H54 (cell line): ENCODE results near the gene FCN2.

Experiments used
- DNase-seq: peaks from one replicate; pipeline ENCODE4 v3.0.0; 2011; ENCODE audit warnings: low spot score, mixed read lengths; ENCODE audit not compliant: insufficient read length
- FAIRE-seq: peaks from 3 replicates; lab custom pipeline; 2011; peaks lifted over from hg19 to GRCh38; lab: Jason Lieb, UNC
- POLR2A ChIP-seq: IDR thresholded peaks from 2 replicates; pipeline ENCODE4 v1.6.1; 2011; ENCODE audit warnings: low read depth, mild to moderate bottlenecking, low read length

Gene FCN2

GRCh38 chr9:134883040-134883782 lies 2.6 kb downstream of the FCN2 start:
- DNase-seq (no peak), FAIRE-seq (no peak)
- TF ChIP-seq POLR2A = no peak

GRCh38 chr9:134884492-134884891 lies 3.9 kb downstream of the FCN2 start:
- DNase-seq (no peak), FAIRE-seq (no peak)
- TF ChIP-seq POLR2A = no peak

DNA sequence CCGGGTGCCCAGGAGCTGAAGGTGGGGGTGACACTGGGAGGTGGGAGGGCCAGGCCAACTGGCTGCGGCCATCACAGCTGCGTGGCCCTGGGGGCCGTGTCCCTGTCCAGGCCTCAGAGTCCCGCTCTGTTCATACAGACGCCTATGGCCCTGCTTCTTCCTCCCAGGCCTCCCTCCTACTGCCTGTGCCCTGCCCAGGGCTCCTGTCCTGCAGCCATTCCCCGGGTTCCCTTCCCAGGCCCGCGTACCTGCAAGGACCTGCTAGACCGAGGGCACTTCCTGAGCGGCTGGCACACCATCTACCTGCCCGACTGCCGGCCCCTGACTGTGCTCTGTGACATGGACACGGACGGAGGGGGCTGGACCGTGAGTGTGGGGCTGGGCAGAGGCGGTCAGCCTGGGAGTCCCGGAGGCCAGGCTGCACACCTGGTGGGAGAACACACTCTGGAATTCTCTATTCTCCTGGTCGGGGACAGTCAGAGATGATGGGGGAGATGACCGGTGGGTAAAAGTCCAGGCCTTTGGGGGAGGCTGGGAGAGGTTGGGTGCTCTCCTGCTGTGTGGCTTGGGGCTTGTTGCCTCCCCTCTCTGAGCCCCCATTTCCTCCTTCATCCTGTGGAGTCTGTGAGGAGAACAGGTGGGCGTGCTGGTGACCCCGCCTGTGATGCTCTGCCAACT lies 4.5 kb downstream of the FCN2 start:
- TF ChIP-seq POLR2A = no peak
- DNase-seq = no peak
- FAIRE-seq = no peak

DNA sequence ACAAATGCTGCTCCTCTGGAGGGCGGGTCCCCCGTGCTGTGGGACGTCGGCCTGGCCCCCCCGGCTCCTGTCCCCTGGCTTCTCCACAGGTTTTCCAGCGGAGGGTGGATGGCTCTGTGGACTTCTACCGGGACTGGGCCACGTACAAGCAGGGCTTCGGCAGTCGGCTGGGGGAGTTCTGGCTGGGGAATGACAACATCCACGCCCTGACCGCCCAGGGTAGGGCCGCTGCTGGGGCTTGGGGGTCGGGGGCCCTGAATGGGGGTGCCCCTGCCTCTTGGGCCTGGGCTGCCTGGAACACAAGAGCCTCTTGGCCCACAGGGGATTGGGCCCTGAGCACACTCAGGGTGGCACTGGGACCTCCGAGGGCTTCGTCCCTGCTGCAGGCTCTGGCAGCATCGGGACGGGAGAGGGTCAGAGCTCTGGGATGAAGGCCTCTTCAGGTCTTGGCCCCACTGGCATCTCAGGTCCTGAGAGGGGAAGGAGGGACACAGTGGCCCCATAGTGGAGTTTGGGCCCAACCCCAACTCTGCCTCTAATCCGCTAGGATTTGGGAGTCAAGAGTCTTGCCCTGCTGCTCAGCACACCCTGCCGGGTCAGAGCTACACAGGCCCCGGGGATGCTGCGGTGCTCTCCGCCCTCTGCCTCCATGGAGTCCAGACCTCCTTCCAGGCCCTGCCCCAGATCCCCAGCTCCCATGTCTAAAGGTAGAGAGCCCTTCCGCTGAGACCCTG lies 5.2 kb downstream of the FCN2 start:
- no peak for TF ChIP-seq POLR2A
- DNase-seq = no peak
- no peak for FAIRE-seq

DNA sequence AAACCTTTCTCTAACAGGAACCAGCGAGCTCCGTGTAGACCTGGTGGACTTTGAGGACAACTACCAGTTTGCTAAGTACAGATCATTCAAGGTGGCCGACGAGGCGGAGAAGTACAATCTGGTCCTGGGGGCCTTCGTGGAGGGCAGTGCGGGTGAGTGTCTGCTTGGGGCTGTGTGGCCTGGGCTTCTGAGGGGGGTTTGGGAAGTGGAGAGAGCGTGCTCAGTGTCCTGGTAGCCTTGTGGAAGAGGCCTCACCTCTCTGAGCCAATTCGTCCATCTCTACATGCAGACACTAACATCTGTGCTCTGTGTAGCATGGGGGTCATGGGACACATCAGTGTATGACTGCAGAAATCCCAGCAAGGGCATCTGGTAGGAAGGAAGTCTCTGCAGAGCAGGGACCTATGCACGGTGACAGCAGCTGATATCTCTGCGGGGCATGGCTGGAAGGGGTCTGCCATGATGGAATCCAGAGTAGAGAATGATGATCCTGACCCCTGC lies 5.9 kb downstream of the FCN2 start:
- FAIRE-seq (no peak), DNase-seq (no peak)
- no peak for TF ChIP-seq POLR2A

- FAIRE-seq (no peak), DNase-seq (no peak)
- no peak for TF ChIP-seq POLR2A
These were observed 6.6 kb downstream of the FCN2 start for GRCh38 chr9:134887219-134887618.

DNA sequence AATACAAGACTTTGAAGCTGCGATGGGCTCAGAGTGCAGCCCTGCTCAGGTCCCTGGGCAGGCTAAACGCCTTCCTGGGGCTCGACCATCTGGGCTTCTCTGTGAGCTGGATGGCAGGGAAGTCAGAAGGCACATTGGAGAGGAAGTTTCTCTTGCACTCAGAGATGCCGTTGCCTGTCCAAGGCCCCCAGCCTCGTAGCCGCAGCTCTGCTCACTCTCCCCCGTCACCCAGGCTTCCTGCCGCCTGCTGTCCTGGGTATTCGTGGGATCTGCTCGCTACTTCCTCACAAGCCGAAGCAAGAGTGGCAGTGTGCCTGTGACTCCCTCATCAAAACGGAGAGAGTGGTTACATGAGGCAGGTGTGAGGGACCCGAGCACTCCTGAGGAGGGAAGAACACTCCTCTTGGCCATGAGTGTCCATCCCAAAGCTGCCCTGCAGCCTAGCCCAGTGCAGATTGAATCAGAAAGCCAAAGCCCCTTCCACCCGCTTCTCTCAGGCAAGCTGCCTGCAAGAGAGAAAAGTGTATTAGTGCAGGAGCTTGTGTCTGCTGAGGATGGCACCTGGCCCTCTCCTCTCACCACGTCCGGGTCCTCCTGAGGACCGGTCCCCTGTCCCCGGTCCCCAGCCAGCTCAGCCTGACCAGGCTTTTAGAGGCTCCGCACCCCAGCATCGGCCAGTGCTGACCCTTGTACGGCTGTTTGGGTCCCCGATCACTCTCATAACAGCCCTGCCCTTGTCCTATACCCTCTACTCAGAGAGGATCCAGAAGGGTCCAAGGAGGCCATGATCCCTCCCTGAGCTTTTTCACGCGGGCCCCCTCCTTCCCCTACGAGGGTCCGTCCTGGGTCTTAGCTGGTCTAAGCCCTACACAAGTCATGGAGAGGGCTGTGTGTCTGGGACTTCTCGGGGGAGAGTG lies 7.3 kb downstream of the FCN2 start:
- FAIRE-seq = no peak
- DNase-seq = no peak
- no peak for TF ChIP-seq POLR2A

GRCh38 chr9:134888603-134889190 lies 8.1 kb downstream of the FCN2 start:
- no peak for DNase-seq
- TF ChIP-seq POLR2A = no peak
- no peak for FAIRE-seq

- no peak for DNase-seq
- TF ChIP-seq POLR2A = no peak
- FAIRE-seq = no peak
These were observed 9.0 kb downstream of the FCN2 start for GRCh38 chr9:134889386-134890154.

DNA sequence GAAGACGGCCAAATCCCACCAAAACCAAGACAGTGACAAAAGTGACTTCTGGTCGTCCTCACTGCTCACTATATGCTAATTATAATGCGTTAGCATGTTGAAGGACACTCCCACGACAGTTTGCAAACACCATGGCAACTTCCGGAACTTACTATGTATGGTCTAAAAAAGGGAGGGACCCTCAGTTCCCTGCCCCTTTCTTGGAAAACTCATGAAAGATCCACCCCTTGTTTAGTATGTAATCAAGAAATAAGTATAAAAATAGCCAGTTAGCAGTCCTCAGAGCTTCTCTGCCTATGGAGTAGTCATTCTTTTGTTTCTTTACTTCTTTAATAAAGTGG lies 9.5 kb downstream of the FCN2 start:
- TF ChIP-seq POLR2A = no peak
- DNase-seq = no peak
- no peak for FAIRE-seq

DNA sequence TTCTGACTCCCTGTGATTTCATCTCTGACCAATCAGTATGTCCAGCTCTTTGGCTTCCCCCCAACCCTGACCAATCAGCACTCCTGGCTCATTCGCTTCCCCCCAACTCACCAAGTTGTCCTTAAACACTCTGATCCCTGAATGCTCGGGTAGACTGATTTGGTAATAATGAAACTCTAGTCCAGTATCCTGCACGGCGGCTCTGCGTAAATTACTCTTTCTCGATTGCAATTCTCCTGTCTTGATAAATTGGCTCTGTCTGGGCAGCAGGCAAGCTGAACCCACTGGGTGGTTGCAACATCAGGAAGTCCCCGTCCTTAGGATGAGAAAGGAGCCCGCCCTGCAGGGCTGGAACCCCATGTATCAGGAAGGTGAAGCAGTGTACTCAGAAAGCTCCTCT lies 10.4 kb downstream of the FCN2 start:
- FAIRE-seq (no peak), DNase-seq (no peak)
- no peak for TF ChIP-seq POLR2A

GRCh38 chr9:134891713-134892112 lies 11.1 kb downstream of the FCN2 start:
- DNase-seq = no peak
- no peak for TF ChIP-seq POLR2A
- no peak for FAIRE-seq
